Ovary (tissue), 3 donors: ENCODE data around the gene PLXNB1.

Source experiments
- CTCF ChIP-seq, 3 donors: fragments of 450-650 bp in 2 of 3; fragments of 200-600 bp in 1 of 3; IDR thresholded peaks; one replicate each; pipeline versions ENCODE4 v1.5.1 to v1.8.0; 2016 to 2022; ENCODE audit warnings: antibody characterized with exemption in 3 of 3, mild to moderate bottlenecking in 1 of 3
- EP300 ChIP-seq: sonication (generic); formaldehyde crosslinking; IDR thresholded peaks from one replicate; pipeline ENCODE4 v1.6.1; 2017; ENCODE audit warnings: antibody characterized with exemption
- POLR2A ChIP-seq: fragments of 450-650 bp; IDR thresholded peaks from one replicate; pipeline ENCODE4 v1.6.1; 2017; ENCODE audit warnings: antibody characterized with exemption, mild to moderate bottlenecking, moderate library complexity
- donor health status: DM: no; HTN: no; CAD: no.

GRCh38 chr3:48398701-48399386 lies 31.0 kb downstream of the PLXNB1 start:
- TF ChIP-seq CTCF (IDR thresholded peaks at IDR 0.05): no peak
- no peak for TF ChIP-seq POLR2A
- no peak for TF ChIP-seq EP300
